Ishikawa (cell line): ENCODE data around the gene MED16.

Source experiments
- CEBPB ChIP-seq: IDR thresholded peaks from 2 replicates; pipeline ENCODE4 v1.6.1; 2012
- EGR1 ChIP-seq: IDR thresholded peaks from 2 replicates; pipeline ENCODE4 v1.6.1; 2012
- NFIC ChIP-seq: IDR thresholded peaks from 2 replicates; pipeline ENCODE4 v1.6.1; 2012
- TAF1 ChIP-seq: IDR thresholded peaks from 2 replicates; pipeline ENCODE4 v1.6.1; 2012; ENCODE audit warnings: low read depth, mild to moderate bottlenecking

GRCh38 chr19:872266-872951 lies 20.6 kb downstream of the MED16 start:
- TF ChIP-seq TAF1, result no peak
- TF ChIP-seq CEBPB, result no peak
- no peak for TF ChIP-seq NFIC
- TF ChIP-seq EGR1, result no peak
